ENCODE measurements around the gene HDAC9.

- TF ChIP-seq EZH2 (IDR thresholded peaks at IDR 0.05), result no peak
- TF ChIP-seq CTCF (IDR thresholded peaks at IDR 0.05), result no peak
Observed at GRCh38 chr7:18555968-18556367, 60.4 kb downstream of the HDAC9 start.
